Ammon's horn (tissue), 1 donor: ENCODE data around the gene KLK7.
"Not testable (repeated sequence)": the region's sequence is repeated elsewhere in the genome, so short reads cannot be mapped to it uniquely, and the experiment has no call there.

Experiments
- DNase-seq: peaks from one replicate; pipeline ENCODE4 v3.0.0-alpha.2; 2016; ENCODE audit warnings: low spot score

The KLK7 gene

DNA sequence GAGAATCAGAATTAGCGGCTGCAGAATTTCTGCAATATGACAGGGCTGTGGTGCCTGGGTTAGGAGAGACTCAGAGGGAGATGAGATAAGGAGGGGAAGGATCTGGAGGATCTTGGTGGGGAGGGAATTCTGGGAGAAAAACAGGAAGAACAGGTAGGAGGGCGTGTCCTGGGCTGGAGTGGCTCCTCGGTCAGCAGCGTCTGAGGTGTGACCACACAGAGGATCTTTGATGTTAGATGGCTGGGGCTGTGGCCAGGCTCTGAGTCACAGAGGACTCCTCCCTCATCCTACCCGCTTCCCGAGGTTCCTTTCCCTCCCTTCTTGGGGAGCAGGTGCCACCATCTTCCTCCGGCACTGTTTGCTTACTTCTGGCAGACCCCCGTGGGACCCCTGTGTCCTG is 8.0 kb downstream of the KLK7 start:
- DNase-seq, result no peak

DNA sequence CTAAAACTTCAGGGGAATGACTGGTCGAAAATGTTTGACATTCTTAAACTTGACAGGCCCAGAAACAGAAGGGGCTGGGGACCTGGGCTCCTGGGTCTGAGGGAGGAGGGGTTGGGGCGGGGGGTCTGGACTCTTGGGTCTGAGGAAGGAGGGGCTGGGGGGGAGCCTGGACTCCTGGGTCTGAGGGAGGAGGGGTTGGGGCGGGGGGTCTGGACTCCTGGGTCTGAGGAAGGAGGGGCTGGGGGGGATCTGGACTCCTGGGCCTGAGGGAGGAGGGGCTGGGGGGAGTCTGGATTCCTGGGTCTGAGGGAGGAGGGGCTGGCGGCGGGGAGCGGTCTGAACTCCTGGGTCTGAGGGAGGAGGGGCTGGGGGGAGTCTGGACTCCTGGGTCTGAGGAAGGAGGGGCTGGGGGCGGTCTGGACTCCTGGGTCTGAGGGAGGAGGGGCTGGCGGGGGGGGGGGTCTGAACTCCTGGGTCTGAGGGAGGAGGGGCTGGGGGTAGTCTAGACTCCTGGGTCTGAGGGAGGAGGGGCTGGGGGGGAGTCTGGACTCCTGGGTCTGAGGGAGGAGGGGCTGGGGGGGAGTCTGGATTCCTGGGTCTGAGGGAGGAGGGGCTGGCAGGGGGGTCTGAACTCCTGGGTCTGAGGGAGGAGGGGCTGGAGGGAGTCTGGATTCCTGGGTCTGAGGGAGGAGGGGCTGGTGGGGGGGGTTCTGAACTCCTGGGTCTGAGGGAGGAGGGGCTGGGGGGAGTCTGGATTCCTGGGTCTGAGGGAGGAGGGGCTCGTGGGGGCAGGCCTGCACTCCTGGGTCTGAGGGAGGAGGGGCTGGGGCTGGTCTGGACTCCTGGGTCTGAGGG is 8.8 kb downstream of the KLK7 start:
- no peak for DNase-seq

DNA sequence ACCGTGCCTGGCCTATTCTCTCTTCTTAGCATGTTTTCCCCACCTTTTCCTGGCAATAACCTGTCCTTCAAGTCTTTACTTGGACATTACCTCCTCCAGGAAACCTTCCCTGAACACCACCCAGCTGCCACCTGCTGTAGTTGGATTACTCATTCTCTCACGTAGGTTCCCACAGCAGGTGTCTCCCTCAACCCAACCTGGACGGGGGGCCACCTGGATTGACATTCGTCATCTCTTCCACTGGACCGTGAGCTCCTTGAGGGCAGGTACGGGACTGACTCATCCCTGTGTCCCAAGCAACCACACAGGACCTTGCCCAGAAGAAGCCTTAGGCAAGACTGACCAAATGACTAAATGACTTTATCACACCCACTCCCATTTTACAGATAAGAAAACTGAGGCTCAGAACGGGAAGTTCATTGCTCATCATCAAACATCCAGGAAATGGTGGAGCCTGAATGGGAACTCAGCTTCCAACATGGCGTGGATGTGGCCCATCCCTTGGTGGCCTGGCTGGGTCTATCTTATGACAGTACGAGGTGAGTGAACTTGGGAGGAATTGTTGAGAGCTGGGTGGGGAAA is 10.8 kb downstream of the KLK7 start:
- DNase-seq, result no peak

DNA sequence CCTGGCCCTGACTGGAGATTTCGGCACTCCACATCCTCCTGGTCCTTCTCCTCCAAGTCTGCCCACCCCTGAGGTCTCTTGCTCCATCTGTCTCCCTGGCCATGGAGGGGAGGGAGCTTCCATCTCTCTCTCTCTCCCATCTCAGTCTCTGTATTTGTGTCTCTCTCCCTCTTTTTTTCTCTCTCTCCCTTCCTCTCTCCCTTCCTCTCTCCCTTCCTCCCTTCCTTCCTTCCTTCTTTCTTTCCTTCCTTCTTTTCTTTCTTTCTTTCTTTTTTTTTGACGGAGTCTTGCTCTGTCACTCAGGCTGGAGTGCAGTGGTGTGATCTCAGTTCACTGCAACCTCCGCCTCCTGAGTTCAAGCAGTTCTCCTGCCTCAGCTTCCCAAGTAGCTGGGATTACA is 13.9 kb downstream of the KLK7 start:
- DNase-seq, result not testable (repeated sequence)

DNA sequence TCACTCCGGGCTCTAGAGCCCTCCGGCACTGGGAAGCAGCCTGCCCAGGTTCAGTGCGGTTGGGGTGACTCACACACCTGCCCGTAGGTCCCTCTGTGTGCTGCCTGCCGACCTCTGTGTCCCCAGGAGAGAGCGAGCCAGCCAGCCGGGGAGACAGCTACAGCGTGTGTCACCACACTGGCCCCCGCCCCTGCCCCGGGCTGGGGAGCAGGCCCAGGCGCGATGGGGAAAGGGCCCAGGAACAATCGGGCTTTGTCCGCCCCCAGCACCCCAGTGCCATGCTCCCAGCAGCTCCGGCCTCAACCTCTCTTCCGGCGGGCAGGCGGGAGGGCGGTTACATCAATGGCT is 14.3 kb downstream of the KLK7 start, which contains the start of gene KLK6:
TSS of gene KLK6 (minus strand) at position 179 of the 348 bp plus-strand sequence. CDS start 1,487 bp downstream, outside the sequence.
- peak; percentile 93 for DNase-seq

DNA sequence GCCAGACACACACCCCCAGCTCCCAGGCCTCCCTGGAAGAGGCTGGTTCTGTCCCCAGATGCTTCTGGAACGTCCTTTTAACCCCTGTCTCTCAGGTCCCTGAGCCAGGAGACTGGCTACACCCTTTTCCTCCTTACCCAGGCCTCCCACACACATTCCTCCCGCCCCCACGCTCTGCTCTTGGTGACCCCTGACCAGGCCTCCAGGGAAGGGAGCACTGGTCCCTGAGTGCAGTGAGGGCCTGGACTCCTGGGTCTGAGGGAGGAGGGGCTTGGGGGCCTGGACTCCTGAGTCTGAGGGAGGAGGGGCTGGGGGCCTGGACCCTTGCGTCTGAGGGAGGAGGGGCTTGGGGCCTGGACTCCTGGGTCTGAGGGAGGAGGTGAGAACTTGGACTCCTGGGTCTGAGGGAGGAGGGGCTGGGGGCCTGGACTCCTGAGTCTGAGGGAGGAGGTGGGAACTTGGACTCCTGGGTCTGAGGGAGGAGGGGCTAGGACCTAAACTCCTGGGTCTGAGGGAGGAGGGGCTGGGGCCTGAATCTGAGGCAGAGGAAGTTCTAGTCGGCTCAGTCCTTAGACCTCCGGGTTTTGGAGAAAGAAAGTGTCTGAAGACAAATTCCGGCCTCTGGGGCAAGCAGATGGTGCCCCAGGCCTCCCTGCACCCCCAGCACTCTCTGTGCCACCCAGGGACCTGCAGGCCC is 14.9 kb downstream of the KLK7 start:
- no peak for DNase-seq

DNA sequence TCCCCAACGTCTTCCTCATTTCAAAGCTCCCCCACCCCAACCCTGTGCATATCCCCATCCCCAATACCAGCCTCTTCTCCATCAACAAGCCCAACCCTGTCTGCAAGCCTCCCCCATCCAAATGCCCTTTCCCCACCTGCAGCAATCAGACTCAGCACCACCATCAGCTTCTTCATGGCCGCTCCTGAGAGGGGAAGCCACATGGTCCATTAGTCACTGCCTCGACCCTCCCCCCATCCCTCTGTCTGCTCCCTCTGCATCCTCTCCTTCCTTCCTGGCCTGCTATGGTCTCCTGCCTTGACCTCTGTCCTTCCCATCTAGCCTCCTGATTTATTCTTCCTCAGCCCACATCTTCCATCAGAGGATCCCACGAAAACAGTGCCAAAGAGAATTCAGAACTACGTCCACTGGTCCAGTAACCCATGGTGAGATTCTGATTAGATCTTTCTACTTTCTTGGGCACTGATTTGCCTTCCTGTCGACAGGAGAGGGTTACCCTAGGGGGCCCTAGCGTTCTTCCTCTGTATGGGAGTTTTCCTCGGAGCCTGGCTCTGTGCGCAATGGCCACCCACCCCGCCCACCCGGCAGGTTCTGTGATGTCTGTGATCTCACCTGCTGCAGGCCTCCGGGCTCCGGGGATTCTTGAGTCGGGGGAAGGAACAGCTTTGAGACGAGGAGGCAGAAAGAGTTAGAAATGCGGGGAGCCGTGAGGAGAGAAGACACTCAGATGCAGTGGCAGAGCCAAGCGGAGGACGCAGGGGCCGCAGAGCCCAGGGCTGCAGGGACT is 15.6 kb downstream of the KLK7 start:
- no peak for DNase-seq

DNA sequence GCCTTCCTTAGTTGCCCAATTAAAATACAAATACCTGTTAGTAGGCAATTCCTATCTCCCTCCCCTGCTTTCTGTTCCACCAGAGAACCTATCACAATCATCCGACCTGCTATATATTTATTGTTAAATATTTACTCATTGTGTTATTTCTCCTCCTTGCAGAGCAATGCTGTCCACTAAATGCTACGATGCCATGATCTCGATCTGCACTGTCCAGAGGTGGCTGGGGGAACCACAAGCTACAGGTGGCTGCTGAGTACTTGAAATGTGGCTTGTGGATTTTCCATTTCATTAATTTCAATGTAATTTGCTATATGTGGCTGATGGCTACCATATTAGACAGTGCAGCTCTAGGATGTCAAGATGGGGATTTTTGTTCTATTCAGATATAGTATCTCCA is 19.5 kb downstream of the KLK7 start:
- DNase-seq, result no peak

DNA sequence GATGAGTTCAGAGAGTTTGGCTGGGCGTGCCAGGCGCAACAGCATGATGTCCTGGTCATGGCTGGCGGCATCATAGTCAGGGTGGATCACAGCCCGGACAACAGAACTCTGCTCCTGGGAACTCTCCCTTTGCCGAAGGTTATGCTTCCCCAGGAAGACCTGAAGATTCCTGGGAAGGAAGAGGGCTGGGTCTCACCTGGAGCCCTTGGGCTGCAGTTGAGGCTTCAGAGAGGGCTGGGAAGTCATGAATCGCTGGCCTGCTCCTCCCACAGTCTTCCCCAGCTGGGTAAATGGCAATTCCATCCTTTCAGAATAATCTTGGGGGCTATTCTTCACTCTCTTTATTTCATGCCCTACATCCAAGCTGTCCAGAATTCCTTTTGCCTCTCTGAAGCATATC is 20.3 kb downstream of the KLK7 start:
- no peak for DNase-seq

DNA sequence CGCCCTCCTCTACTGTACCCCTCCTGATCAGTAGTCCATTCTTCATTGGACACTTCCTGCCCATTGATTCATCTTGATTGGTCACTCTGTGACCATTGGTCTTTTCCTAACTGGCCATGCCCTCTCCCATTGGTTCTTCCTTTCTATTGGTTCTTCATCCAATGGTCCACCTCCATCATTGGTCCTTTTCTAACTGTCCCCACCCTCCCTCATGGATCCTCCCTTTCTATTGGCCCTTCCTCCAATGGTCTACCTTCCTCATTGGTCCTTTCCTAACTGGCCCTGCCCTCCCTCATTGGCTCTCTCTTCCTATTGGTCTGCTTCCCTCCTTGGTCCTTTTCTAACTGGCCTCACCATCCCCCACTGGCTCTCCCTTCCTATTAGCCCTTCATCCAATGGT is 21.5 kb downstream of the KLK7 start:
- DNase-seq, result no peak

DNA sequence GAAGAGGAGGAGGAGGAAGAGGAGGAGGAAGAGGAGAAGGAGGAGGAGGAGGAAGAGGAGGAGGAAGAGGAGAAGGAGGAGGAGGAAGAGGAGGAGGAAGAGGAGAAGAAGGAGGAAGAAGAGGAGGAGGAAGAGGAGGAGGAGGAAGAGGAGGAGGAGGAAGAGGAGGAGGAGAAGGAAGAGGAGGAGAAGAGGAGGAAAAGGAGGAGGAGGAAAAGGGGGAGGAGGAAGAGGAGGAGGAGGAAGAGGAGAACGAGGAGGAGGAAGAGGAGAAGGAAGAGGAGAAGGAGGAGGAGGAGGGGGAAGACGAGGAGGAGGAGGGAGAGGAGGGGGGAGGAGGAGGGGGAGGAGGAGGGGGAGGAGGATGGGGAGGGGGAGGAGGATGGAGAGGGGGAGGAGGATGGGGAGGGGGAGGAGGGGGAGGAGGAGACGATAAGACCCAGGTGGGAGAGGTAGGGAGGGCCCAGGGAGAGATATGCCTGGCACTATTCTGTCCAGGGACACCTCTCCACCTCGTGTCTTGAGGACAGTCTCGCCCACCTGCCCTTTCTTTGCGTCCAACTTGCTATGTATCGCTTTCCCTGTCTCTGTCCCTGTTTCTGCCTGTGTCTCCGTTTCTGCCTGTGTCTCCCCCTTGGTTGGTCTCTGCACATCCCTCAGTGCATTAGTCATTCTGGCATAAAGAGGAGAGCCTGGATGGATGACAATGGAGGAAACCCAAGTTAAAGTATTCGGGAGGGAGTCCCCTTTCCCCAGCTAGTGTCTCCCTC is 23.8 kb downstream of the KLK7 start:
- DNase-seq, result peak; percentile 20

DNA sequence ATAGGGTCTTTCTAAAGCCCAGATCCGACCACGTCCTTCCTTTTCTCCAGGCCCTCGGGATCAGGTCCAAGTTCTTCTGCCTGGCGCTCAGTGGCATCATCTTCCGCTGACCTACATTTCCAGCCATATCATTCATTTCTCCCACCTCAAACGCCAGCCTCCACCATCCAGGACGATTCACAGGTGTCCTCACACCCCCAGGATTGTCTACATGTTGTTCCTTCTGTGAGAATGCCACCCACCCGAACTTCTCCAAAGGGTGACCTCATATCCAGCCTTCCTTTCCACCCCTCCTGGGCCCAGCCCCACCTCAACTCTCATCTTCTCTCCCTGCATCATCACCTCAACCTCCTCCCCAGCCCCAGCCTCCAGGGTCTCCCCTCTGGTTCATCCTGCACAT is 26.1 kb downstream of the KLK7 start:
- no peak for DNase-seq

DNA sequence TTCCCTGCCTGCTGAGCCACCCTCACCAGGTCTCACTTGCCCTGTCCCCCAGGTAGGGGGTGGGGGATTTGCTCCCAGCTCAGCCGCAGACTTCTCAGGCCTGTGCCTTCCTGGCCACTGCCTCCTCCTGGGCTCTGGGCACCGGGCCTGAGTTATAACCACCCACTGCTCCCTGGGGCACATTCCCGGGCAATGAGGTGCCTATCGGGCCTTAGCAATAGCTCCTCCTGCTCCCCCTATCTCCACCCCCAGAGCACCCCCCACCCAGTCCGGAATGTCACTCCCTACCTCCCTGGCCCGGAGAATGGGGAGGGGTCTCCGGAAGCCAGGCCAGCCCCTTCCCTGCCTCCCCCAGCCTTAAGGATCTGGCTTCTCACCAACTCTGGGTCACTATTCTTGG is 30.8 kb downstream of the KLK7 start, which contains the start of gene KLK5:
TSS of gene KLK5 (minus strand) at position 129 of the 400 bp plus-strand sequence. CDS start 381 bp downstream, outside the sequence.
- DNase-seq, result no peak

DNA sequence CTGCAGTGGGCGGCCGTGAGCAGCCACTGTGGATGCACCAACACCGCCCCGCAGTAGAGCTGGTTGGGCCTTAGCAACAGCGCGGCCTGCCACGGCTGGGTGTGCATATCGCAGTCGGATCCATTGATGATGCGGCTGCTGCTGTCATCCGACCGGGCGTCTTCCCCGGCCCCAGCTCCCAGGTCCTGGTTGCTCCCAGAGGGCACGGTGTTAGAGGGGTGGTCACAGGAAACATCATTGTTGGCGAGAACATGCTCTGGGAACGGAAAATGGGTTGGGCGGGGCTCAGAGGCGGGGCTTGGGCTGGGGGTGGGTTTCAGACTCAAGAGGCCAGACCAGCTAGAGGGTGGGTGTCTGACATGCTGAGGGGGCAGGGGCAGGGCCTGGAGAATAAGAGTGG is 33.9 kb downstream of the KLK7 start:
- no peak for DNase-seq

DNA sequence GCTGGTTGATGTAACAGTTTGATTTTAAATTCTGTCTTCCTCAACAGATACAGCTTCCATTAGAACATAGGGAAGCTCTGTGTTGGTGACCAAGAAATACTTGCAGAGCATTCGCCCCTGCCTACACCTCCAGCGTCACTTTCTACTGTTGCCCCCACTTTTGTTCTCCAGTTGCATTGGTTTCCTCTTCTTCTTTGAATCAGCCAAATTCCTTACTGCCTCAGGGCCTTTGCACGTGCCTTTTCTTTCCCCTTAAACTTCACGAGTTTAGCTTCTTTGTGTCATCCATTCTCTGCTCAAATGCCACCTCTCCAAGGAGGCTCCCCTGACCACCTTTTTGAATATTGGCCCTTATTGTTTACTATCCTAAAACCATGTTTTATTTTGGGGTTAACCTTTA is 36.6 kb downstream of the KLK7 start:
- DNase-seq, result no peak

DNA sequence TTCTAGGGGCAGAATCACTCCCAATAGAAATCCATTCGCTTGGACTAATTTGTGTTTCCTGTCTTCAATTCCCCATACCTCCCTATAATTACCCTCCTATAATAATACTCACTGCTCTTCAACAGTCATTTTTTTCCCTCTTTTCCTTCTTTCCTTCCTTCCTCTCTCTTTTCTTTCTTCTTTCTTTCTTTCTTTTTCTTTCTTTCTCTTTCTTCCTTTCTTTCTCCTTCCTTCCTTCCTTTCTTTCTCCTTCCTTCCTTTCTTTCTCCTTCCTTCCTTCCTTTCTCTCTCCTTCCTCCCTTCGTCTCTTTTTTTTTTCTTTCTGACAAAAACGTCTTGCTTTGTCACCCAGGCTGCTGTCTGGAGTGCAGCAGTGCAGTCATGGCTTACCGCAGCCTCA is 38.9 kb downstream of the KLK7 start:
- no peak for DNase-seq

DNA sequence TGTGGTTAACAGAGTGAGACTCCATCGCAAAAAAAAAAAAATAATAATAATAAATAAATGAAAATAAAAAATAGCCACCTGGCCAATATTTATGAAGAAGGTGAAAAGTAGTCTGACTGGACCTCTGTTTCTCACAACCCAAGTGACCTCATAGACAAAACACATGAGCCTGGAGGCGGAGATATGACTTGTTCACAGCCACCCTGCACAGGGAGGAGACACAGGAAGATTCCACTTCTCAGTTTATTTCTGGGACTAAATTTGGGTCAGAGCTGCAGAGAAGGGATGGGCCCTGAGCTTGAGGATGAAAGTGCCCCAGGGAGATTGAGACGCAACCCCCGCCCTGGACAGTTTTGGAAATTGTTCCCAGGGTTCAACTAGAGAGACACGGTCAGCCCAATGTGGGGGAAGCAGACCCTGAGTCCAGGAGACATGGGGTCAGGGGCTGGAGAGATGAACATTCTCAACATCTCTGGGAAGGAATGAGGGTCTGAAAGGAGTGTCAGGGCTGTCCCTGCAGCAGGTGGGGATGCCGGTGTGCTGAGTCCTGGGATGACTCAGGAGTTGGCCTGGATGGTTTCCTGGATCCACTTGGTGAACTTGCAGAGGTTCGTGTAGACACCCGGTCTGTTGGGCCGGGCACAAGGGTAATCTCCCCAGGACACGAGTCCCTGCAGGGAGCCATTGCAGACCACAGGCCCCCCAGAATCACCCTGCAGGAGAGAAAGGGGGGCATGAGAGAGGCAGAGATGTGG is 40.5 kb downstream of the KLK7 start:
- no peak for DNase-seq

DNA sequence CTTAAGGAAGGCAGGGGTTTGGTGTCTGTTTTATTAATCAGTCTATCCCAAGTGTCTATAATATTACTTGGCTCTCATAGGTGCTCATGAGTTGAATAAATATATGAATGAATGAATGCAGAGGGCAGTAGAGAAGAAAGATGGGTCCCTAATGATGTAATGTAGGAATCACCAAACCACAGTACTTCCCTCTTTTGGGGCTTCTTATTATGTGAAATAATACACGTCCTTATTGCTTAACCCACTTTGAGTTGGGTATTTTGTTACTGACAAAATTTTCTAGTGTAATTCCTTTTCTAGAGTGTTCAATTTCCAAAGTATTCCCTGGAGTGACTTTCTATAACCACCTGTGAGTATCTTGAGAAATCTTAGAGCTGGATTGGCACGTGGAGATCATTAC is 44.1 kb downstream of the KLK7 start:
- DNase-seq, result no peak

DNA sequence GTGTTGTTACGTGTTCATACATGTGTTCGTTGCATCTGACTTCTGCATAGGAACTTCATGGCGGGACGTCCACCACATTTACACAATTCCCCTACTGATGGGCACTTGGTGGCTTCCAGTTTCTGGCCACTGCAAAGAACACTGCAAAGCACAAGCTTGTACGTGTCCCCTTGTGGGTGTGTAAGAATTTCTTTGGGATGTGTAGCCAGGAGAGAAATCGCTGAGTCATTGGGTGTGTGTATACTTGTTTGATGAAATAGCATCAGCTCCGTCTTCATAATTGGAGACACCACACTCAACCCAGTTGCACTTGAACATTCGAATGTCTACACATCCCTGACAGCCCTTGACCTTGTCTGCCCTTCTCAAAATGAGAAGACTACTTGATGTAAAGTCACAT is 50.1 kb downstream of the KLK7 start:
- no peak for DNase-seq

DNA sequence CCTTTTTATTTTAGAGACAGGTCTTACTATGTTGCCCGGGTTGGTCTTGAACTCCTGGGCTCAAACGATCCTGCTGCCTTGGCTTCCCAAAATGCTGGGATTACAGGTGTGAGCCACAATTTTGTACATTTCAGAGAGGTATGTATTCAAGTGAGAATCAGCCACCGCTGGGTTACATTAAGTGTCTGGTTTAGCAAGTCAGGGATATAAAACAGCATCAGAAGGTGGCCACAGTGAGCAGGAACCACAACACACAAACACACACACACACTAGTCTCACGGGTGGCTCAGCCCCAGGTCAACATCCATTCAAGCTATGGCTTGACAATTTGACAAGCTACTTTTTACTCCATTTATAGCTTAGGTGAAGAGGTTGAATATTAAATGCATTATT is 51.0 kb downstream of the KLK7 start:
- DNase-seq, result no peak
